GM12874 (cell line): Measurements from ENCODE around the gene GIT1.

Experiments
- CTCF ChIP-seq: IDR thresholded peaks from 2 replicates; pipeline ENCODE4 v1.5.1; 2011; ENCODE audit warnings: low read depth, mild to moderate bottlenecking, control low read depth, low read length, moderate library complexity; ENCODE audit not compliant: insufficient read depth

GIT1 gene

GRCh38 chr17:29595107-29595942 lies 5.9 kb upstream of the GIT1 start:
- no peak for TF ChIP-seq CTCF

DNA sequence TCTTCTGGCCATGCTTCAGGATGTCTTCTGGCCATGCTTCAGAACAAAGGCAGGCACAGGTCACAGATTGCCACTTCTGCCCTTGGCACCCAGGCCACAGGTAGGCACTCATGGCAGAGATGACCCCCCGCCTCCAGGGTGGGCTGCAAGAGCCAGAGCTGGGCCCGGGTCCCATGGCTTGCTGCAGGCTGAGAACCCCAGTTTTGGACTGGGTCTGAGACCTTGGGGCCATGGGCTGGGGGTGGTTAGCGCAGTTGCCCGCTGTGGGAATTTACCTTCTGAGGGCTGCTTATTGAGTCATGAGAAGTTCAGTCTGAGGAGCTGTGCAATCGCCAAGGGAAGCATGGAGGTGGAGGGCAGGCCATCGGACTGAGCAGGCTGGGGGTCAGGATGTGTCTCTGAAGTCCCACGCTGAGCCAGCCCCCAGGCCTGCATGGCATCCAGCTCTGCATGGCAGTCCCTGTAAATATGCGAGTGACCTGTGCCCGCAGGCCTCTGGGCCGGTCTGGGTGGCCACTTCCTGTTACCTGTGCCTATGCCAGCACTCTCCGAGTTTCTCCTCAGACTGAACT lies 5.2 kb upstream of the GIT1 start:
- no peak for TF ChIP-seq CTCF

- 0 out of 2 replicates have a peak, but pooled peaks have one; percentile 25 for TF ChIP-seq CTCF
Measured at GRCh38 chr17:29593591-29594518, 4.4 kb upstream of the GIT1 start.

GRCh38 chr17:29592850-29593551 lies 3.6 kb upstream of the GIT1 start, which contains the start of gene ANKRD13B:
Gene ANKRD13B, plus strand, starts transcription at chr17:29593132. Its CDS starts 490 bp downstream, at chr17:29593622.
- TF ChIP-seq CTCF: no peak

- peak; percentile 99 for TF ChIP-seq CTCF
Measured at GRCh38 chr17:29591737-29592608, 2.5 kb upstream of the GIT1 start.

DNA sequence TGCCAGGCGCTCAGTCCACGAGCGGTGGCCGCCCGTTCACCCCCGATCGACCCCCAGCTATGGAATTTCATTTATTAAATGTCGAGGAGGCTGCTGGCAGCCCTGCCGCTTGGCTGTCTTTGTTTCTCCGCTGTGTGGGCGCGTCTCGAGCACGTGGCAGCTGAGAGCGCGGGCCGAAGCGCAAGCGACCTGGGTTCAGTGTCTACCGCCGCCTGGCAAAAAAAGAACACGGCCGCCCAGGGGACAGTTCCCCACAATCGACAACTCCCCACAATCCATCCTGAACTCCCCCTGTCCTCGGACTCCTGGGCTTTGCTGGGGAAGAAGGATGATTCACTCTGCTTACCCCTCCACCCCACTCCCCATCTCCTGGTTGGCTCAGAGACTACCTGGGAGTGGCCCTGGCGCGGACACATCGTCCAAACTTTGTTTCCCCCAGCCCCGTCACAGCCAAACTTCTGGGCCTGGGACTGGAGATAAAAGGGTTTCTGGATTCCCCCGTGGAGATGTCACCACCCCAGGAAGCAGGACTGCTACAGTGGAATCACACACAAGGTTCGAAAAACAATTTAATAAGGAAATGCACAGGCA lies 1.8 kb upstream of the GIT1 start:
- no peak for TF ChIP-seq CTCF
